Natural killer cell (primary cell): ENCODE results near the gene NTN4. TPM values are rescaled to one million over a fixed set of nuclear protein-coding genes. Genes with fewer than 3 reads are reported as not detected.

ENCODE experiments used
- ATAC-seq, 3 donors: fragments of 150-1000 bp in 2 of 3; fragments of 200-7000 bp in 1 of 3; cut with Tn5 transposase; 1 replicate in 1 of 3; 2 replicates in 2 of 3; pipeline ENCODE4 v1.10.0; 2021; ENCODE audit warnings: mild to moderate bottlenecking in 2 of 3, moderate library complexity in 2 of 3
- DNase-seq, 2 donors: peaks; one replicate each; pipeline versions ENCODE4 v3.0.0 to v3.0.0-alpha.2; 2013 to 2021; ENCODE audit warnings: mixed read lengths in 1 of 2
- H3K27ac ChIP-seq: one replicate; pipeline ENCODE4 v1.5.1; 2013; ENCODE audit warnings: mild to moderate bottlenecking, low read length
- H3K27me3 ChIP-seq: one replicate; pipeline ENCODE4 v1.6.1; 2013; ENCODE audit warnings: low read length; ENCODE audit not compliant: control insufficient read depth, insufficient read depth
- H3K36me3 ChIP-seq: one replicate; pipeline ENCODE4 v1.6.1; 2013; ENCODE audit warnings: low read length; ENCODE audit not compliant: control insufficient read depth, insufficient read depth
- H3K4me1 ChIP-seq: one replicate; pipeline ENCODE4 v1.6.1; 2013; ENCODE audit warnings: low read length; ENCODE audit not compliant: control insufficient read depth, insufficient read depth
- H3K4me3 ChIP-seq: one replicate; pipeline ENCODE4 v1.5.1; 2013; ENCODE audit warnings: low read length
- H3K9me3 ChIP-seq: one replicate; pipeline ENCODE4 v1.6.1; 2013; ENCODE audit warnings: low read length; ENCODE audit not compliant: control insufficient read depth, insufficient read depth
- H3K27ac Mint-ChIP-seq, 2 donors: one replicate each; pipeline ENCODE4 v1.8.0; 2022; ENCODE audit warnings: mild to moderate bottlenecking in 2 of 2, mixed read lengths in 2 of 2, moderate library complexity in 1 of 2
- H3K27me3 Mint-ChIP-seq, 2 donors: one replicate each; pipeline ENCODE4 v1.8.0; 2022; ENCODE audit warnings: low read depth in 2 of 2, mixed read lengths in 2 of 2
- H3K36me3 Mint-ChIP-seq: one replicate; pipeline ENCODE4 v1.8.0; 2022; ENCODE audit warnings: mixed read lengths
- H3K4me1 Mint-ChIP-seq, 2 donors: one replicate each; pipeline ENCODE4 v1.8.0; 2022; ENCODE audit warnings: mixed read lengths in 2 of 2
- H3K4me3 Mint-ChIP-seq: one replicate; pipeline ENCODE4 v1.8.0; 2022; ENCODE audit warnings: mild to moderate bottlenecking, moderate library complexity, mixed read lengths
- H3K9me3 Mint-ChIP-seq, 2 donors: one replicate each; pipeline ENCODE4 v1.8.0; 2022; ENCODE audit warnings: mixed read lengths in 2 of 2
- CTCF ChIP-seq: fragments of 200-600 bp; IDR thresholded peaks from one replicate; pipeline ENCODE4 v1.8.0; 2022; ENCODE audit warnings: antibody characterized with exemption
- WGBS: methylation state at CpG from one replicate; pipeline ENCODE4 v1.1.7; 2013; ENCODE audit warnings: missing lambda C conversion rate; ENCODE audit not compliant: insufficient coverage; 5-methylcytosine and 5-hydroxymethylcytosine counted together
- intact Hi-C: fragments of 100-400 bp; cut with micrococcal nuclease; formaldehyde crosslinking; loops from one replicate; pipeline ENCODE4 v1.14.2; 2022
- total RNA-seq, 4 donors: library from RNA; stranded (reverse); fragments of 120-200 nt in 1 of 4; gene quantifications; one replicate each; pipeline versions ENCODE4 v1.2.3 to v1.2.4, GENCODE V29; 2013 to 2022

Gene NTN4
- total RNA-seq, 3 donors from 2014 or later (not counting 1 experiment from before 2014, with no cell fraction given) = 0.18 TPM; not detected in 2

GRCh38 chr12:95630496-95630895 lies 160.1 kb downstream of the NTN4 start:
- peaks cover 0 to 6% of the 10 kb centered on the region in 2 donors for H3K27me3 Mint-ChIP-seq
- no peaks in the 10 kb centered on the region for H3K27me3 ChIP-seq
- no peak overlapping the region for H3K4me3 ChIP-seq
- H3K27ac ChIP-seq = no peak overlapping the region
- ATAC-seq = no peak
- WGBS = 82% methylated on average over 4 of the region's 5 CpGs
- H3K9me3 Mint-ChIP-seq = no peaks in the 10 kb centered on the region
- H3K27ac Mint-ChIP-seq = no peak overlapping the region
- intact Hi-C loops = no loop called here
- no peaks in the 10 kb centered on the region for H3K4me1 Mint-ChIP-seq
- no peaks in the 10 kb centered on the region for H3K9me3 ChIP-seq
- TF ChIP-seq CTCF = no peak
- H3K36me3 Mint-ChIP-seq = no peaks in the 10 kb centered on the region
- no peak for DNase-seq
- no peak overlapping the region for H3K4me3 Mint-ChIP-seq
- no peaks in the 10 kb centered on the region for H3K4me1 ChIP-seq
- H3K36me3 ChIP-seq = no peaks in the 10 kb centered on the region

- Mint-ChIP-seq H3K27ac (no peak overlapping the region), H3K4me1 (no peaks in the 10 kb centered on the region), H3K27me3 (peaks cover 0 to 6% of the 10 kb centered on the region in 2 donors), H3K36me3 (no peaks in the 10 kb centered on the region), H3K4me3 (no peak overlapping the region), H3K9me3 (no peaks in the 10 kb centered on the region)
- H3K36me3 ChIP-seq = no peaks in the 10 kb centered on the region
- no peaks in the 10 kb centered on the region for H3K9me3 ChIP-seq
- no peak overlapping the region for H3K27ac ChIP-seq
- H3K27me3 ChIP-seq = no peaks in the 10 kb centered on the region
- intact Hi-C loops = no loop called here
- WGBS = 77% methylated on average over 3 of the region's 3 CpGs
- no peak for ATAC-seq
- H3K4me3 ChIP-seq = no peak overlapping the region
- DNase-seq = no peak
- no peak for TF ChIP-seq CTCF
- H3K4me1 ChIP-seq = no peaks in the 10 kb centered on the region
Measured at GRCh38 chr12:95629392-95629791, 161.2 kb downstream of the NTN4 start.

GRCh38 chr12:95626854-95627253 lies 163.7 kb downstream of the NTN4 start:
- intact Hi-C loops = no loop called here
- H3K4me1 Mint-ChIP-seq = no peaks in the 10 kb centered on the region
- H3K27ac Mint-ChIP-seq = no peak overlapping the region
- no peak overlapping the region for H3K4me3 Mint-ChIP-seq
- WGBS = 92% methylated on average over 5 of the region's 5 CpGs
- ATAC-seq (no peak), DNase-seq (no peak)
- Histone ChIP-seq H3K4me1 (no peaks in the 10 kb centered on the region), H3K4me3 (no peak overlapping the region), H3K27ac (no peak overlapping the region), H3K27me3 (no peaks in the 10 kb centered on the region), H3K9me3 (no peaks in the 10 kb centered on the region), H3K36me3 (no peaks in the 10 kb centered on the region)
- no peak for TF ChIP-seq CTCF
- no peaks in the 10 kb centered on the region for H3K9me3 Mint-ChIP-seq
- no peaks in the 10 kb centered on the region for H3K27me3 Mint-ChIP-seq
- H3K36me3 Mint-ChIP-seq = no peaks in the 10 kb centered on the region

- no peak overlapping the region for H3K27ac Mint-ChIP-seq
- intact Hi-C loops = no loop called here
- WGBS = 89% methylated on average over 4 of the region's 4 CpGs
- no peak overlapping the region for H3K27ac ChIP-seq
- H3K27me3 Mint-ChIP-seq = peaks cover 0 to 3% of the 10 kb centered on the region in 2 donors
- no peaks in the 10 kb centered on the region for H3K9me3 Mint-ChIP-seq
- H3K4me3 Mint-ChIP-seq = no peak overlapping the region
- H3K4me3 ChIP-seq = no peak overlapping the region
- ATAC-seq (no peak), DNase-seq (no peak)
- no peaks in the 10 kb centered on the region for H3K9me3 ChIP-seq
- H3K4me1 ChIP-seq = no peaks in the 10 kb centered on the region
- no peaks in the 10 kb centered on the region for H3K36me3 Mint-ChIP-seq
- H3K27me3 ChIP-seq = no peaks in the 10 kb centered on the region
- TF ChIP-seq CTCF = no peak
- no peaks in the 10 kb centered on the region for H3K4me1 Mint-ChIP-seq
- H3K36me3 ChIP-seq = no peaks in the 10 kb centered on the region
Measured at GRCh38 chr12:95625012-95625411, 165.6 kb downstream of the NTN4 start.
